GM18520 (cell line): ENCODE results near the gene PHLPP1.
"Not testable (repeated sequence)": the region's sequence is repeated elsewhere in the genome, so short reads cannot be mapped to it uniquely, and the experiment has no call there.

ENCODE experiments used
- ATAC-seq: cut with Tn5 transposase; IDR thresholded peaks from one replicate; pipeline ENCODE4 v1.9.1; 2021; ENCODE audit not compliant: unreplicated experiment

The PHLPP1 gene

DNA sequence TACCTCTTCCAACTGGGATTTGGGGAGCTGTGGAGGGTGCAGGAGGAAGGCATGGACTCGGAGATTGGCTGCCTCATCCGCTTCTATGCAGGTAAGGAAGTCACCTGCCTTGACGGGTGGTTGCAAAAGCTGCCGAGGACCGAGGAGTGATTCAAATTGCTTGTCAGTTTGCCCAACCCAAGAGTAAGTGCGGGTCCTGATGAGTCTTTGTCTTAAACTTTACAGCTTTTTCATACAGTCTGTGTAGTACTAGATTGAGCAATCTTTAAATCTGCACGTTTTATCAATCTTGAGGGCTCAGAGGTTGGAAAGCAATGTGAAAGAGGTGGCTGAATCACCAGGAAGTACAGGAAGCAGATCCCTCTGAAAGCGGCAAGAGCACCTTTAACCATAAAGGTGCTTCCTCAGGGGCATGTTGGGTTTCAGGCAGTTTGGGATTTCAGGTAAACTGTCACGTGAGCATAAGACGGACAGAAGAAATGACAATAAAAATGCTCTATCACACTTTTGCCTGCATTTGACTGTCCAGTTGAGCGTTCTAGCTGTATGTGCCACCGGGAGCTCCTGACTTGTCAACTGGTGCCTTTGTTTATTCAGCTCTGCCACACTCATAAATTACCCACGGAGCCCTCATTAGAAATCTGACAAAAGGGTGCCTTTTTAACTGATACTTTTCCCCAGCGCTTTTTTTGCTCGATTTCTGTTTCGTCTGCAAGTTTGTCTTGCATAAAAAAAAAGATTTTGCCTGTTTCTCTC is 2.0 kb downstream of the PHLPP1 start:
- ATAC-seq: no peak

DNA sequence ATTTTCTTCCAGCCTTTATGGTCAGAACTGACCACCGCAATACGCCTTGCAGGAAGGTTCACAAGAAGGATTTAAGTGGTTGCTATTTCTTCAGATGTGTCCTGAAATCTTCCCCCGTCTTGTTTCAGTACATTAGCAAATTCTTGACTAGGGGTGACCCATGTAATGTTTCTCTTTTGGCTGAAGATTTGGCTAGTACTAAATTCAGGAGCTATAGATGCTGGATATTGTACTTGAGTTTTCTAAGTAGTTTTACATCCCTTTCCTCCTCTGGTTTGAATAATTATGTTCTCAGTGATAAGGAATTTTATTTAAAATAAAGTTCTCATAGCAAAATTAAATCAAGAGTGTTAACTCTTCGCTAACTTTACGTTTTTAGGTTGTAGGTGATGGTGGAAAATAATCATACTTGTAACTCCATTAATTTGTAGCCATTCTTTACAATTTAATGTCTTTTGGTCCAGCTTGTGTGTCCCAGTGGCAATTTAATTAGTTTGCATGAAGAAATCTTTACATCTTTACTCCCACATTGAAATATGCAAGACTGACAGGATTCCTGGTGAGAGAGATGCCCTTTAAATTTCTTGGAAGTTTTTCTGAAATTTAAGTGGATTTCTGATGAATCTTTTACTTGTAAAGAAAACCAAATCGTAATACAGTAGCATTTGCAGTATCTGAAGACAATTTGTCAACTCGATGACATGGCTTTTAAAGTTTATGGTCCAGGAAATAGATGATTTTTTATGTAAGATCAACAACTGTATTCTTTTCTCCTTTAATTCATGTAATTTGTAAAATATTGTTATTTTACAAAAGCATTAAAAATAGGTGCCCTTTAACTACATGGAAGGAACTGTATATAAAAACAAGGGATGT is 2.8 kb downstream of the PHLPP1 start:
- ATAC-seq: no peak

DNA sequence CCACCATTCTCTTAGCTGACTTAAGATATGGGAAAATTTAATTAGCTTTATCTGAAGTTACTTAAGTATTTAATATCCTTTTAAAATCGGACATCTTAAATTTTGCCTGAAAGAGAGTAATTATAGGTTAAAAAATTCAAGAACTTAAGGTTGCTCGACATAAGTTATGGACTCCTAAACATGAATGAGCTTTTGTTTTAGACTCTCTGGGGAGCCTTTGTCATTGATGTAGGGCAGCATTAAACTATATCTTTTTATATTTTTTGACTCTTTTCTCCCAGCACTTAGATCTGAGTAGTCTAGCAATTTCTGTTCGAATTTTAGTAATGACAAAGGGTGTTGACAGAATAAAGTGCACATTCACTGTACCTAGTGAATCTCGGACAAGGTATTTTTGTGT is 4.7 kb downstream of the PHLPP1 start:
- no peak for ATAC-seq

DNA sequence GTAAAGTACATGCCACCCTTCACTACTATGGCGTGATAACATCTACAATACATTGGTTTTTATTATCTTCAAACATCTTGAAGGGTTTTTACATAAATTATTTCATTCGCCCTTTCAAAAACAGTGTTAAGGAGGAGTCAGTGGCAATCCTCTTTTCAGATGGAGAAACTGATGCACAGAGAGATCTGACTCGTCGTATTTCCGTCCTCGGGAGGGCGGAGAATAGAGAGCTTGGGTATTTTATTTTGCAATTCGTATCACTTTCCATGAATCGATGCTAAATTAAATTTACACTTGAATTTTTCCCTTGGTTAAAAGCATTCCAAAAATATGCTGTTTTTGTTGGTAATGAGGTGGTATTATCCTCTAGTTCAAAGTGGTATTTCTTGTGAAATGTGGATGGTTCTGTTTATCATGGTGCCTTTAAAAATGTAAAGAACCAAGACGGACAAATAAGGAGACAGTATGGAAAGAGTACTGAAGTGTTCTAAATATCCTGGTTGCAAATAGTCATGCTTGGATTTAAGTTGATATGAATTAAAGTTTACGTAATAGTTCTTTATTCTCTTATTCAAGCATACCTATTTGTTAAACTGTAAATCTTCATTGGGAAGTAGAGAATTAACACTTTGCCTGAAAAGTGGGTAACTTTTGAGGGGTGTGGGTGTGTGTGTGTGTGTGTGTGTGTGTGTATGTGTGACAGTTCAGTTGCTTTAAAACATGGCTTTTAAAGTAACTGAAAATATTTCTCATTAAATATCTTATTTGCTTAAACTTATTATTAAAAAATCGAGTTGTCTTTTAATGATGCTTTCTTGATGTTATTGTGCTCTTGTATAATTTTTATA is 5.6 kb downstream of the PHLPP1 start:
- ATAC-seq: no peak

DNA sequence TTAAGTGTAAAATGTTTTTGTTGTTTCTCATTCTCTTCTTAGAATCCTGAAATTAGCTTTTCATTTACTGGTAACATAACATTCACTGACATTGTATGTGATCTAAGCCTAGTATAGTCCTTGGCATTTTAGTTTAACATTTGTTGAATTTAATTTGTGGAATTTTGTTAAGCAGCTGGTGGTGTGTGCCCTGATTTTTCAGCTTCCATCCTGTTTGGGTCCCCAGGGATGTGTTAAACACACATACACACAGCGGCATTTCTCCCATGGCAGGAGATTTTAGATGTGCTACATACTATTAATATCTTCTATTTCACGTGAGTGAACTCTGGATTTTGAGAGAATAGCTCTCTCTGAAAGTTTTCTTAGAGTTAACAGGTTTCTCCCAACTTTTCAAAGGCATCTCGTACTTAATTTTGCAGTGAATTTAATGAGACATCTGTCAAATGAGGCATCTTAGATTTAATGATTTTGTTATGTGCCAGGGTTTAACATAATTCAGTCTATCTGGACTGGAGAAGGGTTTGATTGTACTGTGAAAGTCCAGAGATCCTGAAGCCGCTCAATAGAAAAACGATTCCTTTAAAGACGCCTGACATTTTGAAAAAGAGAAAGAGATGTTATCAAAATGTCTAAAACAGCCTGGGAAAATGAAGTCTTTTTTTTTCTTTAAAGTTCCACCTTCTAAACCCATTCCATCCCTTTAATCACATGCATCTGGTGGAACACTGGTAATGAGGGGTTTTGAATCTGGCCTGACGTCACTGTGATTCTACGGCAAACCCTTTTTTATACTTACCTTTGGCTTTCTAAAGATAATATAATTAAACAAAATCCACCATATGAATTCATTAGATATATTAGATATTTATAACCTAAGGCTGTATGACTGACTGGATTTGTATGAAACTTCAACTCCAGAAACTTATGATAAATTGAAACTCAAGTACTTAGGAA is 6.8 kb downstream of the PHLPP1 start:
- ATAC-seq: no peak

DNA sequence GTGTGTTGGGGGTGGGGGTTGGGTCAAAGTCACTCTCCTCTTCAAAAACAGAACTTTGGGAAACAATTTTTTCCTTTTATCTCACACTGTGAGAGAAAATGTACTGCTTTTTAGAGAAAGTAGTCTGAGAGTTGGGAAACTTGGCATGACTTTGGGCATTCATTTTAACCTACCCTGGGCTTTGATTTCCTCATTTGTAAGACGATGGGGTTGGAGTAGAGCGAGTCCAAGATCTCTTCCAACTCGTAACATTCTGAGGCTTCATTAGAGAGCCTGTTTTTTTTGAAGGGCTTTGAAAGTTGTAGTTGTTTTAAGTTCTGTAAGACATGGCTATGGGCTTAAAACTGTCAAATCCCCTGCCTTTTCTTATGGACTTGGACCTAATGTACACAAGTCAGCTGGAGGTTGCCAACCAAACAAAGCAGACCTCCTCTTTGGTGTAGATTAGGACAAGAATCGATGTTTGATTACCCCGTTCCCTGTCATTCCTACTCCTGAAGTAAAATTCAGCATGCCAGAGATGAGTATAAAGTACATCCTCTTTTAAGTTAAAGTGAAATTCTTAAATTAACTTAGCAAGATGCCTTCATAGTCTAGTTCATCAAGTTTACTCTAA is 8.4 kb downstream of the PHLPP1 start:
- no peak for ATAC-seq

DNA sequence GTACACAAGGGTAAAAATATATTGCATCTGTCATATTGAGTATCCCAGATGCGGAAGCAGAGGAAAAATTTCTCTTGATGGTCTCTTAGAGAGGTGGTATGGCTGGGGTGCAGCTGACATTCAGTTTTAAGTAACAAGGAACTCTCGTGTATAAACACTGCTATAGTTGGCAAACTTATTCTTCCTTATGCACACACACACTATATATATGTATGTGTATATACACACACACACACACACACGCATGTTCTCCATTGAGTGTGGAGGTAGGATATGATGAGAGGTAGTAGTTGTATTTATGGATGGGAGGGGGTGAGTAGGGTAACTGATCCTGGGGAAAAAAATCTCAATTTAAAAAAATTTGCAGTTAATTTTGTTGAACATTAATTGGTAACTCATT is 10.6 kb downstream of the PHLPP1 start:
- ATAC-seq: no peak

DNA sequence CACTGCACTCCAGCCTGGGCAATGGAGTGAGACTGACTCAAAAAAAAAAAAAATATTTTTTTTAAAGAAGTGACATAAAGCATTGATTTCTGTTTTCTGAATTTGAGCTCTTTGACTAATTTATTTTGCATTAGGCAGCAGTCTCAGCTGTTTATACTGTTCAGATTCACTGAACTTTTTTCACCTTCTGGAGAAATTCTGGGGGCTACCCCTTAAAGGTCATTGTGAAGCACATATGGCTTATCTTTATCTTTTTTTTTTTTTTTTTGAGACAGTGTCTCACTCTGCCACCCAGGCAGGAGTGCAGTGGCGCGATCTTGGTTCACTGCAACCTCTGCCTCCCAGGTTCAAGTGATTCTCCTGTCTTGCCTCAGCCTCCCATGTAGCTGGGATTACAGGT is 12.9 kb downstream of the PHLPP1 start:
- no peak for ATAC-seq

DNA sequence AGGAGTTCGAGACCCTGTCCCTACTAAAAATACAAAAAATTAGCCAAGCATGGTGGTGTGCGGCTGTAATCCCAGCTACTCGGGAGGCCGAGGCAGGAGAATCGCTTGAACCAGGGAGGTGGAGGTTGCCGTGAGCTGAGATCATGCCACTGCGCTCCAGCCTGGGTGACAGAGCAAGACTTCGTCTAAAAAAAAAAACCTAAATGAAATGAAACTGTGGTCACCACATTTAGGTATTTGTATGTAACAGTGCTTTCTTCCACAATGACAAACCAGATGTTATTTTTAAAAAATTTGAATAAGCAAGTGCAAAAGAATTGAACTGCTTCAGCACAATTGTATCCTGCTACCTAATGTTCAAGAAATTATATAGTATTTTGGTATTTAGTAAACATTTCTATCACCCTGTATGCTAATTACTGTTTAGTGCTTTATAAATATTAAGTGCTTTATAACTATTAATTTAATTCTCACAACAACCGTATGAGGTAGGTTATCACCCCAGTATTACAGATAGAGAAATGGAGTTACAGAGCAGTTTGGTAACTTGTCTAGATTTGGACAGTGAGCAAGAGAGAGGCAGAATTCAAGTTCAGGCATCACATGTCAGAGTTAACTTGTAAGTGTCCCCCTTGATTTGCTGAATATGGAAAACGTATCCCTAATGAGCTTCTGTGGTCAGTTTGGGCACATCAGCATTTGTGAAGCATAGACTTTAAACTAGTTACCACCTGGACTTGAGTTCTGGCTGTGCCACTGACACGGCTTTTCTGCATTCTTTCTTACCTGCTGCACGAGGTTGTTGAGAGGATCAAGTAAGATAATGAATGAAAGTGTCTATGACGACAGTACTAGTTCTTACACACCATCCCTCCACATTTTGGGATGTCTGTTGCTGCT is 14.4 kb downstream of the PHLPP1 start:
- ATAC-seq: no peak

DNA sequence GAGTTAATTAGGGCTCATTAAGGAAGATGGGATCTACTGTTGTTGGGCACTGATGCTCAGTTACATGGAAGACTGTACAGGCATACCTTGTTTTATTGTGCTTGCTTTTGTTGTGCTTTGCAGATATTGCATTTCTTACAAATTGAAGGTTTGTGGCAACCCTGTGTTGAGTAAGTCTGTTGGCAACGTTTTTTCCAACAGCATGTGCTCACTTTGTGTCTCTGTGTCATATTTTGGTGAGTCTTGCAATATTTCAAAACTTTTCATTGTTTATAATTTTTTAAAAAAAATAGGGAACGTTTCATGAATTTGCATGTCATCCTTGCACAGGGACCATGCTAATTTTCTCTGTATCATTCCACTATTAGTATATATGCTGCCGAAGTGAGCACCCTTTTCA is 15.6 kb downstream of the PHLPP1 start:
- no peak for ATAC-seq

DNA sequence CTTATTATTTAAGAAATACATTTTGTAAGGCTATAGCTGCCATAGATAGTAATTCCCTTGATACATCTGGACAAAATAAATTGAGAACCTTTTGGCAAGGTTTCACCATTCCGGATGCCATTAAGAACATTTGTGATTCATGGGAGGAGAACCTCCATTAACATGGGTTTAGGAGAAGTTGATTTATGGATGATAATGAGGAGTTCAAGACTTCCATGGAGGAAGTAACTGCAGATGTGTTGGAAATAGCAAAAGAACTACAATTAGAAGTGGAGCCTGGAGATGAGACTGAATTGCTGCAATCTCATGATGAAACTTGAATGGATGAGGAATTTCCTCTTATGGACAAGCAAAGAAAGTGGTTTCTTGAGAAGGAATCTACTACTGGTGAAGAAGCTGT is 17.3 kb downstream of the PHLPP1 start:
- ATAC-seq: no peak

DNA sequence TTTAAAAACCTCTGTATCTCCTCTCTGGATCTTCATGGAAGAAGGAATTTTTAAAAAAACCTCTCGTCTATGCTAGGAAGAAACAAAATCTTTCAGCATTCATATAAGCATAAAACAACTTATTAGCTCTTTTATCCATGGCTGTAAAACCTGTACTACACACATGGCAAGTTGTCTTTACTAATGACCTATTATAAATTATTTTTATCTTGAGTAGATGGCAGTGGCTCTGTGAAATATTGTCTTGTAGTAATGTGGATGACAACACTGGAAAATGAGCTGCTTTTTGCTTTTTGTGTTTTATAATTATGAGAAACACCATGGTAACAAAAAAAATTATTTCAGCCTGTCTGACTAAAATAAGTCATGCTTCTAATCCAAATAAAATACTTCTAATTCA is 18.9 kb downstream of the PHLPP1 start:
- ATAC-seq: no peak

DNA sequence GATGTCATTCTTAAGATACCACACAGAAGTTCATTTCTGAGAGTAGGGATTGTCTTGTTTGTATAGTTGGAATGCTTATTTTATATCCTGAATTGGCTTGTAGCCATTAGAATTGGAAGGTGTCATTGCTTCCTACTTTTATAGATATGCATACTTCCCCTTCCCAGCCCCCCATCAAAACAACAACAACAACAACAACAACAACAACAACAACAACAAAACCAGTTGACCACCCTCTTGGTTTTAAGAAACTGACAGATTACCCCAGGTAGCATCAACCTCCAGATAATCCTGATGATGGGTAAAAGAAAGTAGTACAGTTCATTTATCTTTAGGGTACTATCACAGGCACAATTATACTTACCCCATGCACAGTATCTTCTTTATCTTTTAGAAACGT is 20.0 kb downstream of the PHLPP1 start:
- ATAC-seq: no peak

DNA sequence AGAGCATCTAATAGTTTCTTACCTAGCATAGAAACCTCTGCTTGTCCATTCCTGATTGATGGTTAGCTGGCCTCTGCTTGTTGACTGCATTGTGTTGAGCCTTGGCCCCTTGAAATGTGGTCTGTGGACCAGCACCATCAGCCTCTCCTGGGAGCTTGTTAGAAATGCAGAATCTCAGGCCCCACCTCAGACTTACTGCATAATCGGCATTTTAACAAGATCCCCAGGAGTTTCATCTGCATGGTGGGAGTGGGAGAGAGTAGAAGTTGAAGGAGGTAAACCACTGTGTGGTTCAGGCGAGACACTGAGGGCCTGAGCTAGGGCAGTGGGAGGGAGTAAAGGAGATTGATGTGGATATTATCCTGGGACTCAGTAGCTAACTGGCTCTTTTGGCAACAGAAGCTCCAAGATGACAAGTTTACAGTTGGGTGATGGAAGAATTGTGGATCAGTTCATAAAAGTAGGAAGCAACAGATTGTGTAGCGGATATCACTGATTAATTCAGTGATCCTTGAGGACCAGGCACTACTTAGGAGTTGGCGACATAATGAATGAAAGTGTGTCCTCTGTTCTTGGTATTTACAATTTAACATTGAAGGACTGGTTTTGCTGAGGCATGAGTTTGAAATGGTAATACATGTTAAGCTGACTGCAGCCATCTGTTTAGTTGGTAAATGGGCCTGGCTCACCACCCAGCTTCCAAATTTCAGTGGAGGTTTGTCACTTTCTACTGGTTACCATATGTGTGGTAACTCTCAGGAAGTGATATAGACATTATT is 20.9 kb downstream of the PHLPP1 start:
- ATAC-seq: no peak

DNA sequence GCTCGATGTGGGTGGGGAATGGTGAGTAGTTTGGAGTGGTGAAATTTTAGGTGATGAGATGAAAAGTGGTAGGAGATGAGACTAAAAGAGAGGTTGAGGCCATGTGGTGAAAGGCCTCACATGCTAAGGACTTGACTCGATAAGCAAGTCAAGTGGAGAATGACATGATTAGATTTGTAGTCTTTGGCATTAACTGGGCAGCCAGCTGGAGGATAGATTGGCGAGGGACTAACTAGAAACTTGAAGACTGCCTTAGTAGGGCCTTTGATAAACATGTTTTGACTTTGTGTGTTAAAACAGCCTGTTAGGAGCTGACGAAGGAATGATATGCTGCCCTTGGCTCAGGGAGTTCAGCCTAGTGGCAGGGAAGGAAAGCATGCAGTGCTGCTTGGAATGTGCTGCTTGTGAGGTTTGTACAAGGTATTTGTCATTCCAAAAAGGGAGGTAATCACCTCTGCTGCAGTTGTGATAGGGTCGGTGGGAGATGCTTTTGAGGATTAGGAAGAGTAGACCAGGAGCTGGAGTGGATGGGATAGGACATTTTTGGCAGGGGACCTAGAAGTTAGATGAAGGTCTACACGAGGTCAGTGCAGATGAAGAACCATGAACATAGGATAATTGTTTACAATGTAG is 22.0 kb downstream of the PHLPP1 start:
- no peak for ATAC-seq

DNA sequence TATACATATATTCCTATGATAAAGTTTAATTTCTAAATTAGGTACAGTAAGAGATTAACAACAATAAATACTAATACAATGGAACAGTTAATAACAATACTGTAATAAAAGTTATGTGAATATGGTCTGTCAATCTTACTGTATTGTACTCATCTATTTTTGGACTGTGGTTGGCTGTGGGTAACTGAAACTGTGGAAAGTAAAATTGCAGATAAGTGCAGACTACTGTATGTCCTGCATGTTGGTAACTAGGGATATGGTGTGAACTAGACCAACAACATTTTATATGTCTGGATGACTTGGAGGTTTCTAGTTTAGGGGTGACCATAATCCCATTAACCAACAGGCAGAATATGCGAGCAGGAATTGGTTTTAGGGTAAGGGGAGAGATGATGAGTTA is 23.3 kb downstream of the PHLPP1 start:
- no peak for ATAC-seq

DNA sequence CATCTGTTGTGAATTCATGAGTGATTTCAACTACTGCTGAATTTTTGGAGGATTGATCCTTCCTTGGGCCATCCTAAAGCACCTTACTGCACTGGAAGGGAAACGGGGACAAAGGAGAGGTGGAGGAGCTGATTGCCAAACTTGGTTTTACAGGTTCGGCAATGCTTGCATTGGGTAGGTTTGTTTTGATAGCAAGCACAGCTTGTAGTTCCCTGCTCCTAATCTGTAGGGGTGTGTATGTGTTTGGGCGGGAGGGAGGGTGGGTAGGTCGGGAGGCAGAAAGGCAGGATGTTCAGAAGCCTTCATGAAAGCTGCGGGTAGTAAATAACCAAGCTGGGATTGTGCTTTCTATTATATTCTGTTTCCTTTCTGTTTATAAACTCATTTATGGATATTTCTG is 24.6 kb downstream of the PHLPP1 start:
- no peak for ATAC-seq

DNA sequence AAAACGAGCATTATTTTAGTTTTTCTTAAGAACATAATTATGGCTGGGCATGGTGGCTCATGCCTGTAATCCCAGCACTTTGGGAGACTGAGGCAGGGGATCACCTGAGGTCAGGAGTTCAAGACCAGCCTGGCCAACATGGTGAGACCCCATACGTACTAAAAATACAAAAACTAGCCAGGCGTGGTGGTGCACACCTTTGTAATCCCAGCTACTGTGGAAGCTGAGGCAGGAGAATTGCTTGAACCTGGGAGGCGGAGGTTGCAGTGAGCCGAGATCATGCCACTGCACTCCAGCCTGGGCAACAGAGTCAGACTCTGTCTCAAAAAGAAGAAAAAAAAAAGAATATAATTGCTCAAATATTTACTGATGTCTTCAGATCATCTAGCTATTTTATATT is 25.3 kb downstream of the PHLPP1 start:
- not testable (repeated sequence) for ATAC-seq
